Mesothelial cell of epicardium (in vitro differentiated cells): ENCODE results near the gene SCAP. TPM values are rescaled to one million over a fixed set of nuclear protein-coding genes. Genes with fewer than 3 reads are reported as not detected.
"Not testable (repeated sequence)": the region's sequence is repeated elsewhere in the genome, so short reads cannot be mapped to it uniquely, and the experiment has no call there.

ENCODE experiments used
- DNase-seq, 2 experiments: peaks; one replicate each; pipeline ENCODE4 v3.0.0; 2021; ENCODE audit warnings: low spot score in 2 of 2; ENCODE audit not compliant: unreplicated experiment in 2 of 2
- H3K27ac Mint-ChIP-seq: 2 replicates; pipeline ENCODE4 v1.8.0; 2021; ENCODE audit warnings: mixed read lengths
- H3K27me3 Mint-ChIP-seq: 2 replicates; pipeline ENCODE4 v1.8.0; 2021; ENCODE audit warnings: low read depth, mixed read lengths
- H3K36me3 Mint-ChIP-seq: 2 replicates; pipeline ENCODE4 v1.8.0; 2021; ENCODE audit warnings: mixed read lengths
- H3K4me1 Mint-ChIP-seq: 2 replicates; pipeline ENCODE4 v1.8.0; 2021; ENCODE audit warnings: mixed read lengths
- H3K4me3 Mint-ChIP-seq: 2 replicates; pipeline ENCODE4 v1.8.0; 2021; ENCODE audit warnings: mild to moderate bottlenecking, moderate library complexity, mixed read lengths
- H3K9me3 Mint-ChIP-seq: 2 replicates; pipeline ENCODE4 v1.8.0; 2021; ENCODE audit warnings: mixed read lengths
- CTCF ChIP-seq: fragments of 200-600 bp; sonication (generic); IDR thresholded peaks from one replicate; pipeline ENCODE4 v1.5.0; 2021; ENCODE audit warnings: antibody characterized with exemption; ENCODE audit not compliant: unreplicated experiment
- total RNA-seq: library from RNA; stranded (reverse); gene quantifications from 3 replicates; pipeline ENCODE4 v1.2.1, GENCODE V29; 2021

SCAP gene
- total RNA-seq, 1 donor from 2014 or later = 113 TPM

- Mint-ChIP-seq H3K27ac (no peak overlapping the region), H3K27me3 (no peaks in the 10 kb centered on the region), H3K9me3 (no peaks in the 10 kb centered on the region), H3K4me3 (no peak overlapping the region), H3K4me1 (peaks cover 3% of the 10 kb centered on the region), H3K36me3 (peaks cover 7% of the 10 kb centered on the region)
- DNase-seq = no peak
- TF ChIP-seq CTCF = no peak
Measured at GRCh38 chr3:47487265-47487664, 11.5 kb upstream of the SCAP start.

GRCh38 chr3:47485812-47486211 is 10.1 kb upstream of the SCAP start:
- TF ChIP-seq CTCF = no peak
- peaks cover 11% of the 10 kb centered on the region for H3K4me1 Mint-ChIP-seq
- H3K36me3 Mint-ChIP-seq = peaks cover 7% of the 10 kb centered on the region
- no peaks in the 10 kb centered on the region for H3K9me3 Mint-ChIP-seq
- H3K27me3 Mint-ChIP-seq = no peaks in the 10 kb centered on the region
- H3K4me3 Mint-ChIP-seq = no peak overlapping the region
- H3K27ac Mint-ChIP-seq = no peak overlapping the region
- DNase-seq = no peak

GRCh38 chr3:47482366-47482765 is 6.6 kb upstream of the SCAP start:
- H3K27me3 Mint-ChIP-seq = no peaks in the 10 kb centered on the region
- no peak for TF ChIP-seq CTCF
- peaks cover 11% of the 10 kb centered on the region for H3K4me1 Mint-ChIP-seq
- no peaks in the 10 kb centered on the region for H3K9me3 Mint-ChIP-seq
- H3K4me3 Mint-ChIP-seq = no peak overlapping the region
- H3K36me3 Mint-ChIP-seq = peaks cover 4% of the 10 kb centered on the region
- DNase-seq = no peak
- peak overlapping the region; percentile 13 for H3K27ac Mint-ChIP-seq

- Mint-ChIP-seq H3K4me1 (peaks cover 11% of the 10 kb centered on the region), H3K27ac (peak overlapping the region; percentile 29)
- not testable (repeated sequence) for H3K4me3 Mint-ChIP-seq, H3K27me3 Mint-ChIP-seq, DNase-seq, H3K36me3 Mint-ChIP-seq, H3K9me3 Mint-ChIP-seq
Measured at GRCh38 chr3:47481763-47482162, 6.0 kb upstream of the SCAP start.

GRCh38 chr3:47480267-47480666 is 4.5 kb upstream of the SCAP start:
- not testable (repeated sequence) for H3K27ac Mint-ChIP-seq, H3K9me3 Mint-ChIP-seq

GRCh38 chr3:47479826-47480160 is 4.1 kb upstream of the SCAP start:
- TF ChIP-seq CTCF = no peak
- no peak for DNase-seq
- Mint-ChIP-seq H3K36me3 (no peaks in the 10 kb centered on the region), H3K9me3 (no peaks in the 10 kb centered on the region), H3K27ac (no peak overlapping the region), H3K4me1 (peaks cover 15% of the 10 kb centered on the region), H3K4me3 (no peak overlapping the region), H3K27me3 (no peaks in the 10 kb centered on the region)

More at GRCh38 chr3:47480267-47480666, 4.5 kb upstream of the SCAP start:
- not testable (repeated sequence) for H3K36me3 Mint-ChIP-seq, DNase-seq, H3K4me3 Mint-ChIP-seq, H3K27me3 Mint-ChIP-seq
- H3K4me1 Mint-ChIP-seq = peaks cover 11% of the 10 kb centered on the region

GRCh38 chr3:47478022-47478421 is 2.3 kb upstream of the SCAP start:
- Mint-ChIP-seq H3K27me3 (no peaks in the 10 kb centered on the region), H3K4me1 (peaks cover 27% of the 10 kb centered on the region), H3K27ac (no peak overlapping the region), H3K4me3 (no peak overlapping the region), H3K9me3 (no peaks in the 10 kb centered on the region), H3K36me3 (no peaks in the 10 kb centered on the region)
- no peak for TF ChIP-seq CTCF
- DNase-seq = no peak
